GM12873 (cell line): ENCODE measurements around the gene ABCA9.

Experiments used
- CTCF ChIP-seq: IDR thresholded peaks from 2 replicates; pipeline ENCODE4 v1.5.1; 2012; ENCODE audit warnings: low read depth, mild to moderate bottlenecking, moderate library complexity, low read length, control low read depth; ENCODE audit not compliant: insufficient read depth; ENCODE audit errors: missing control alignments

The ABCA9 gene

GRCh38 chr17:69043098-69043734, 17.5 kb downstream of the ABCA9 start:
- TF ChIP-seq CTCF: no peak

GRCh38 chr17:69042308-69042707, 18.4 kb downstream of the ABCA9 start:
- no peak for TF ChIP-seq CTCF

- no peak for TF ChIP-seq CTCF
These were observed 28.9 kb downstream of the ABCA9 start for GRCh38 chr17:69031839-69032238.

DNA sequence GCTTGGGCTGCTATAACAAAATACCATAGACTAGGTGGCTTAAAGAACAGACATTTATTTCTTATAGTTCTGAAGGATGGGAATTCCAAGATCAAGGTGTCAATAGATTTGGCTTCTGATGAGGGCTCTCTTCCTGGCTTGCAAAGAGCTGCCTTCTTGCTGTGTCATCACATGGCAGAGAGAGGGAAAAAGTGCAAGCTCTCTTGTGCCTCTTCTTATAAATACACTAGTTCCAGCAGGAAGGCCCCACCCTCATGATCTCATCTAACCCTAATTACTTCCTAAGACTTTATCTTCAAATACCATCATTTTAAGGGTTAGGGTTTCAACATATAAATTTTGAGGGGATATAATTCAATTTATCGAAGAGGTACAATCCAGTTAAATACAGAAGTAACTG, 30.6 kb downstream of the ABCA9 start:
- TF ChIP-seq CTCF: no peak

GRCh38 chr17:69018687-69019086, 42.0 kb downstream of the ABCA9 start:
- TF ChIP-seq CTCF: no peak

- TF ChIP-seq CTCF: no peak
These were observed 42.6 kb downstream of the ABCA9 start for GRCh38 chr17:69018022-69018615.

DNA sequence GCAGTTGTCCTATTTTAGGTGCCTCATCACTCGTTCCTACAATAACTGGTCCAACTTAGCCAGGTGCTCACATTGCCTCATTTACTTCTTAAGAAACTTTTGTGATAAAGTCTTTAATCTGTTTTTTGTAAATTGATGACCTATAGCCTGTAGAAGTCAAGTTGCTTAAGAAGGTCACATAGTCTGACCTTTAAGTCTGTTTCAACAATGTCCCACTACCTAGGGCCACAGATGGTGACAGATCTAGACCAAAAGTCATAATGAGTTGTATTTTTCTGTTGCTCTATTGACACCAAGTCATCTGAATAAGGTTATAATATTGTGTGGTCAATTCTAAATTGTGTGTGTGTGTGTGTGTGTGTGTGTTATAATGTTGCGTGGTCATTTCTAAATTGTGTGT, 45.1 kb downstream of the ABCA9 start:
- no peak for TF ChIP-seq CTCF
